ENCODE measurements around the gene LARP1B. TPM values are rescaled to one million over a fixed set of nuclear protein-coding genes. Genes with fewer than 3 reads are reported as not detected.

The LARP1B gene
- total and polyA plus RNA-seq, 2 of the 8 experiments (the other 6 are each of a cell fraction or from before 2014, with no cell fraction given), result 10.6 to 47.0 TPM

GRCh38 chr4:128241981-128242380, 180.9 kb downstream of the LARP1B start:
- no peak overlapping the region for H2BK20ac ChIP-seq (ENCODE audit: low read length)
- no peak overlapping the region for H2BK15ac ChIP-seq (ENCODE audit: low read length)
- H3K23me2 ChIP-seq (ENCODE audit: low read depth, low read length), result no peaks in the 10 kb centered on the region
- 90% methylated on average over 3 of the region's 3 CpGs; no CpG with 5 or more reads in 1 of the 2 experiments for WGBS, 2 experiments (ENCODE audit: extremely low coverage in 1 of 2, insufficient coverage in 1 of 2, insufficient read length in 1 of 2, insufficient replicate concordance in 2 of 2, low coverage in 1 of 2, low lambda C conversion rate in 2 of 2, missing lambda C conversion rate in 1 of 2)
- no peaks in the 10 kb centered on the region for H3K79me2 ChIP-seq (ENCODE audit: control insufficient read depth in 1 of 2, insufficient read depth in 2 of 2, low read length in 2 of 2)
- no peak overlapping the region for H3K4me3 ChIP-seq (ENCODE audit: extremely low read depth in 1 of 4, insufficient read depth in 2 of 4, low read depth in 3 of 4, low read length in 4 of 4)
- no peak overlapping the region for H2BK5ac ChIP-seq (ENCODE audit: low read depth, low read length)
- H3K18ac ChIP-seq (ENCODE audit: extremely low read depth, low read length), result no peak overlapping the region
- H3K79me1 ChIP-seq (ENCODE audit: low read depth, low read length), result no peaks in the 10 kb centered on the region
- TF ChIP-seq RAD21 (IDR thresholded peaks at IDR 0.05 in 1 of 2, conservative IDR thresholded peaks at IDR 0.05 in 1 of 2; ENCODE audit: low read depth in 2 of 2, low read length in 2 of 2) (no peak), GTF2F1 (IDR thresholded peaks at IDR 0.05; ENCODE audit: borderline replicate concordance, low read depth, low read length) (no peak), TAF1 (IDR thresholded peaks at IDR 0.05; ENCODE audit: low read depth, low read length) (no peak), TEAD4 (IDR thresholded peaks at IDR 0.05; ENCODE audit: low read depth, low read length) (no peak), CBX5 (IDR thresholded peaks at IDR 0.05; ENCODE audit: low read depth, low read length) (no peak), TCF12 (IDR thresholded peaks at IDR 0.05; ENCODE audit: low read depth, low read length) (no peak), USF2 (IDR thresholded peaks at IDR 0.05; ENCODE audit: low read length) (no peak), SAP30 (IDR thresholded peaks at IDR 0.05; ENCODE audit: insufficient read depth, insufficient replicate concordance, low read length) (no peak), BACH1 (IDR thresholded peaks at IDR 0.05; ENCODE audit: low read length) (no peak), RFX5 (IDR thresholded peaks at IDR 0.05; ENCODE audit: borderline replicate concordance, low read depth, low read length) (no peak)
- no peaks in the 10 kb centered on the region; a peak in 1 of 8 replicates for H3K36me3 ChIP-seq (ENCODE audit: control insufficient read depth in 2 of 4, insufficient read depth in 4 of 4, low read length in 3 of 4)
- H3K4me2 ChIP-seq (ENCODE audit: insufficient read depth in 1 of 2, low read depth in 2 of 2, low read length in 2 of 2), result no peak overlapping the region
- no peak overlapping the region for H3K14ac ChIP-seq (ENCODE audit: insufficient read length)
- H3K4ac ChIP-seq (replicated peaks; ENCODE audit: insufficient read length, low read depth, low read length), result no peak overlapping the region
- FAIRE-seq (no peak), DNase-seq (ENCODE audit: low read depth in 1 of 2, low spot score in 2 of 2) (no peak)
- no peak overlapping the region for H3K9ac ChIP-seq (replicated peaks in 1 of 4; ENCODE audit: extremely low read depth in 1 of 4, low read depth in 3 of 4, low read length in 3 of 4)
- no peak overlapping the region for H2AK5ac ChIP-seq (ENCODE audit: low read depth, low read length)
- ChIA-PET POLR2A (ENCODE audit: partially characterized antibody) (no interaction called here), CTCF (ENCODE audit: partially characterized antibody) (interaction anchor here (0.6 kb wide), 1 partner anchor 194 kb away, joined by 3 read pairs; no protein-coding TSS in a partner anchor)
- H3K27me3 ChIP-seq (replicated peaks in 1 of 4; ENCODE audit: control insufficient read depth in 3 of 4, extremely low read depth in 1 of 4, insufficient read depth in 3 of 4, low read length in 3 of 4), result no peaks in the 10 kb centered on the region
- no peak overlapping the region for H2AFZ ChIP-seq (ENCODE audit: low read length)
- no peak overlapping the region for H3K27ac ChIP-seq (ENCODE audit: low read depth, low read length)
- H4K91ac ChIP-seq (replicated peaks; ENCODE audit: insufficient read length, low read length), result no peak overlapping the region
- H2BK120ac ChIP-seq (replicated peaks; ENCODE audit: low read depth, low read length), result no peak overlapping the region
- H4K8ac ChIP-seq (ENCODE audit: extremely low read depth, insufficient read depth, low read length), result no peak overlapping the region
- H2BK12ac ChIP-seq (ENCODE audit: low read depth, low read length), result no peak overlapping the region
- no peak overlapping the region for H3K23ac ChIP-seq (ENCODE audit: insufficient read length)
- peaks cover 0 to 3% (median 0%) of the 10 kb centered on the region in 4 experiments; a peak in 1 of 7 replicates for H3K4me1 ChIP-seq (replicated peaks in 1 of 4; ENCODE audit: control insufficient read depth in 3 of 4, insufficient read depth in 4 of 4, low read length in 3 of 4)
- H4K20me1 ChIP-seq (replicated peaks in 1 of 2; ENCODE audit: control insufficient read depth in 1 of 2, insufficient read depth in 2 of 2, low read length in 2 of 2), result no peaks in the 10 kb centered on the region
- H3K9me3 ChIP-seq (ENCODE audit: insufficient read depth in 2 of 2, low read depth in 1 of 2, low read length in 1 of 2), result peaks cover 4% of the 10 kb centered on the region in 2 experiments; a peak in 2 of 4 replicates
- no peak overlapping the region for H4K5ac ChIP-seq (ENCODE audit: insufficient read length, low read depth, low read length)
- no peak overlapping the region for H3K56ac ChIP-seq (replicated peaks; ENCODE audit: insufficient read length, low read depth, low read length)

Data from H1 (cell line).